ENCODE measurements around the gene PYGL.
"Not testable (repeated sequence)": the region's sequence is repeated elsewhere in the genome, so short reads cannot be mapped to it uniquely, and the experiment has no call there.

The PYGL gene

DNA sequence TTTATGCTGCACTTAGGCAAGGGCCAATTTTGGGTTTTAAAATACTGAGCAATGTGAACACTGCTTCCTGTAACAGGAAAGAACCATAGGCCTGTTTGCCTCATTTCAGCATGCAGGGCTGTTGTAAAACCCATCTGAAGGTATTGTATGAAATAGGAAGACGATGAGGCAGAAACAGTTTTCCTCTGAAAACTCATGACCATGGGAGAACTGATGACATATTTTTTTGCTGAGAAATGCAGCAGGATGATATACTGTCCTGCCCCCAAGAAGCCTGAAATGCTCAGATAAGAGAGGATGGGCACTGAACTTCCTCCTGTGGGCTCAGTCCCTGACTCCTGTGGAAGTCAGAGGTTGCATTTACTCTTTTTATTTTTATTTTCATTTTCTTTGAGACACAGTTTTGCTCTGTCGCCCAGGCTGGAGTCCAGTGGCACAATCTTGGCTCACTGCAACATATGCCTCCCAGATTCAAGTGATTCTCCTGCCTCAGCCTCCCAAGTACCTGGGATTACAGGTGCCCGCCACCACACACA lies 17.4 kb downstream of the PYGL start:
- DNase-seq (ENCODE audit: low read depth): no peak

DNA sequence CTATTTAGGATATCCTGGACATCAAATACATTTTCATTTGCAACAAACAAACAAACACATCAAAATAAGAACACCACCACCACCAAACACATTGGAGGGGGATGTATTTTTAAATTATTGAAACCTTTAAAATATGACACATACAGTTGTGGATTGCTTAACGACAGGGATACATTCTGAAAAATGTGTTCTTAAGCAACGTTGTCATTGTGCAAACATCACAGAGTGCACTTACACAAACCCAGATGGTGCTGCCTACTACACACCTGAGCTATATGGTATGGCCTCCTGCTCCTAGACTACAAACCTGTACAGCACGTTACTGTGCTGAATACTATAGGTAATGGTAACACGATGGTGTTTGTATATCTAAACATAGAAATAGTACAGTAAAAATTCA lies 19.4 kb downstream of the PYGL start:
- DNase-seq (ENCODE audit: low read depth): no peak

DNA sequence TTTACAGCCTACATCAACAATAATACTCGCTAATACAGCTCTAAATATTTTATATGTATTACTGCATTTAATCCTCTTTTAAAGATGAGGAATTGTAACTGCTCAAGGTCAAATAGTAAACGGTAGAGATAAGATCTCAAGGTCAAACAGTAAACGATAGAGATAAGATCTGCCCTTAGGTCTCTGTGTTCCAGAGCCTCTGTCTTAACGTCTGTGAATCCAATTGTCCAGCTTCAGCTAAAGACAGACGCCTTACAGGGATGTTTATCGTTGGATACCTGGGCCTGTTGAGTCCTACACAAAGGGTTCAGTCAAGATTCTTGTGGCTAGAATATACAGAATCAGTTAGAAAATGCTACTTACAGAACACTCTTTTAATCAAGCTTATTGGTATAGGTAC lies 20.0 kb downstream of the PYGL start:
- no peak for DNase-seq (ENCODE audit: low read depth)

DNA sequence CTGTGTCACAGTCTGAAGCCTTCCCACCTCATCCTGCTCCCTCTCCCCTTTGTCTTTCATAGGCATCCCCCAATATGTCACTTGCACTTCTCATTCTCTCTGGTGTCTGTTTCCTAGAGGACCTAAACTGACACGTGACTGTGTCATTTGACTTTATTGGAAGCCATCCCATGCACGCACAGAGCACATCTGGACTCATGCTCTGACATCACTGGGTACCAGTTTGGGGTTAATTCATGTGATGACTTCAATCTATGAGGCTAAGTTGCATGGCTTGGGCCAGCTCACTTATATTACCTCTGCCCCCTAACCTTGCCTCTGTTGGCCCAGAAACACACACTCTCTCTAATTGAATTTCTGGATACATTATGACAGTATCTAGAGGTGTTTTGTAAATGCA lies 21.5 kb downstream of the PYGL start:
- no peak for DNase-seq (ENCODE audit: low read depth)

DNA sequence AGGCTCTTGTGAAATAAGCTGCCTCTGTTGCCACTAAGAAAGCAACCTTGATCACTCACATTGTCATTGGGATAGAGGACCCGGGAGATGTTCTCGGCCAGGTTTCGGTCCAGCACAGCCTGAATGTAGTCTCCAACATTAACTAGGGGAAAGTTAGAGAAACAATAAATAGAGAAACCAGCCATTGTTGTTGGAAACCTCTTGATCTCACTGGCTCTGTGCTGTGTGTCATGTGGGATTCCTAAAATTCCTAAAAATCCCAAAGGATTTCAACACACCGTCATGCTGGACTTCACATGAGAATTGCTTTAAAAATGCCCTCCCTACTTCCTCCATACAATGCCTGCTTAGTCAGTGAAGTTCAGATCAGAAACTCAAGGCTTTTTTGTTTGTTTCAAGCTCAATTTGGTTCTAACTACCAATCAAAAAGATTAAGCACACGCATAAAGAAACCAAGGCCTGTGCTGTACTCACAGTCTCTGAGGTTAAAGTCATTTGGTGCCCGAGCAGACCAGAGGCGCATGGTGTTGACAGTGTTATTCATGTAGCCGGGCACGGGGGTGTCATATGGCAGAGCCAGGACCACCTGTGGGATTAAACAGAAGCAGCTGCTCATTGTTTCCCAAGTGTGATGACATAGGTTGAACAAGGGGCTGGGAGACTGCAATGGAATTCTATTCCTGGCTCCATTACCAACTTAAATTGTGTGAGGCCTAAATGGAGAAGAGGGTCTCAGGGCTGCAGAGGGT lies 23.6 kb downstream of the PYGL start:
- no peak for DNase-seq (ENCODE audit: low read depth)

DNA sequence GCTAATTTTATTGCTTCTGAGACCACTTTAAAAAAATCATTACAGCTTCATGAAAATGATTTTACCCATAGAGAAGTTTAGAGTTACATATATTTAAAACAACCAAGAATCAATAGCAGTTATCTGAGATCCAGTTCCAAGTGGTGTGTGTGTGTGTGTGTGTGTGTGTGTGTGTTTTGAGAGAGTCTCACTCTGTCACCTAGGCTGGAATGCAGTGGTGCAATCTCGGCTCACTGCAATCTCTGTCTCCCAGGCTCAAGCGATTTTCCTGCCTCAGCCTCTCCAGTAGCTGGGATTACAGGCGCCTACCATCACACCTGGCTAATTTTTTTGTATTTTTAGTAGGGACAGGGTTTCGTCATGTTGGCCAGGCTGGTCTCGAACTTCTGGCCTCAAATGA lies 24.8 kb downstream of the PYGL start:
- DNase-seq (ENCODE audit: low read depth): not testable (repeated sequence)

DNA sequence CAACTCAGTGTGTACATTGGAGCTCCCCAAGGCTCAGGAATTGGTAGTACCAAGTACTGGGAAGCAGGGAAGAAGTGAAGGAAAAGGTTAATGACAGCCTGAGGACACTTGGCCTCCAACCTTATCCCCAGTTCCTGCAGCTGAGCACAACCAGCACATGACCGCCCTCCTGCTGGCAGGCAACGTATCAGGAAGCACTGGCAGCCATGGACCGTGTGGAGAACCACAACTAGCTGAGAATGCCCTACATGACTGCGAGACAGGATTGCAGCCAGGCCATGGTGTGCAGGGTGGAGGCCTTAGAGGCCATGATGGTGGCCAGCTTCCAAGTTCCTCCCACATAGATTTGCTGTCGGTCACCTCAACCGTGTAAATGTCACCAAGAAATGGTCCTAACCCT lies 26.8 kb downstream of the PYGL start:
- no peak for DNase-seq (ENCODE audit: low read depth)

DNA sequence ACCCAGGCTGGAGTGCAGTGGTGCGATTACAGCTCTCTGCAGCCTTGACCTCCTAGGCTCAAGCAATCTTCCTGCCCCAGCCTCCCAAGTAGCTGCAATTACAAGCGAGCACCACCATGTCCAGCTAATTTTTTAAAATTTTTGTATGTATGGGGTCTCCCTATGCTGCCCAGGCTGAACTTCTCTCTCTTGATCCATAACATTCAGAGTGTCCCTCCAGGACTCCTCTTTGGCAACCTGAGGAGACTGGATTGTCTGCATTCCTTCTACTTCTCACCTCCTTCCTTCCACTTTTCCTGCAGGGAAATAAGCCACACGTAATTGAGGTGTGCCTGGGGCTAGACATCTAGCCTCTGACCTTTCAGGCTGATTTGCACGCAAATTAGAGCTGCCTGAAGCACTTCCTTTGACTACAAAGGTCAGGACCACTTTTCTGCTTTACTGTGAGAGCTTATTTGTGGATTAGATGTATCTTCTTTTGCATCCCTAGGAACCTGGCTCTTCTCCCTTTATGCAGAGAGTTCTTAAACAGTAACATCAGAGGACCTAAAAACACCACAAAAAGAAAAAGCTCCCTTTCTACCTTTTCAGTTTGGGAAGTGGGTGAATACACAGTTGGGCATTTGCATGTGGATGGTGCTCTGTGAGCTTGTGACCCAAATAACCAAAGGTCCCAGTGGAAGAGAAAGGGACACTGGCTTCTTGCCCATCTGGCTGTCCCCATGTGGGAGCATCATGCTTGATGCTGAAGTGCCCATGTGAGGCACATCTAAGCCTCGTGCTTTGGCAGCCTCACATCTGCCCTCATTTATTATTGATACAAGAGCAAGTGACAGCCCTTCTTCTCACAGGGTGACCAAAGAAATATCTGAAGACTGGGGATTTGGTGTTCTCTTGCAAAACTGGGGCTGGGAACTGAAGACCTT lies 33.5 kb downstream of the PYGL start:
- DNase-seq (ENCODE audit: low read depth): no peak

DNA sequence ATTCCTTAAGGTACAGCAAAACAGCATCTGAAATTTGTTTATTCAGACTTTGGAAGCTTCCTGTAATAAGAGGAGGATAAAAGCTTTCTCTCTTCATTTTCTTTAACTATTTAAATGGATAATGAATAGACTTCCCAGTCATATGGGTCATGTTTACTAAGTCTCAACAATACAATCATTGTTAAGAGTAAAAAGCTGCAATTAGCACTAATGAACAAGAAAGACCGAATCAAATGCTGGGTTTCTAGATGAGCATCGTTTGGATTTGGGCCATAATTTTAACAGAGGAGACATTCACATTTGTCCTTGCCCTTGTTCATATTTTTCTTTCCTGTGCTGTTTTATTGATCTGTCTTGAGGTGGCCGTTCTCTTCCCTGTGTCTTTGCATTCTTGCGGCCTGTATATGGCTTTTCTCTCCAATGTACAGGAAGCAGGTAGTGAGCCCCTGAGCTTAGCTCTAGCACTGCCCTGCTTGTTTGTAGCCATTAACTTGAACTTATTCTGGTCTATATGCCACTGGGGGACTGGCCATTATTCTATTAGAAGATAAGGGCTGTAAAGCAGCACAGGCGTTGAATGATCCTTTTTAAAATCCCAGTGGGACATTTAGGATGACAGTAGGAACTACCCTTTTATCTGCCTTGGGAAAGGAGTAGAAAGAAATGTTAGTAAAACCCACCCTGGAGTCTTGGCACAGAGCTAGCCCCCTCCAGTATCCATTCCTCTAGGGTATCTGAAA lies 37.8 kb downstream of the PYGL start:
- DNase-seq (ENCODE audit: low read depth): no peak

DNA sequence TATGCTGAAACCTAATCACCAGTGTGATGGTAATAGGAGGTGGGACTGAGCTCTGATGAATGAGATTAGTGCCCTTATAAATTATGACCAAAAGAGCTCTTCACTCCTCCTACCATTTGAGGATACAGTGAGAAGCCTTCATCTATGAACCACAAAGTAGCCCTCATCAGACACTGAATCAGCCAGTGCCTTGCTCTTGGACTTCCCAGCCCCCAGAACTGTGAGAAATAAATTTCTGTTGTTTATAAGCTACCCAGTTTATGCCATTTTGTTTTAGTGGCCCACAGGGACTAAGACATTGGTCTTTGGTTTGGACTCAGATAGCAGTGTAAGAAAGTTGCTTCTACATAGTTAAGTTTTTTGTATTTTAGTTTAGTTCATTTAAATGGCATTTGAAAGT lies 39.6 kb downstream of the PYGL start:
- DNase-seq (ENCODE audit: low read depth): no peak

DNA sequence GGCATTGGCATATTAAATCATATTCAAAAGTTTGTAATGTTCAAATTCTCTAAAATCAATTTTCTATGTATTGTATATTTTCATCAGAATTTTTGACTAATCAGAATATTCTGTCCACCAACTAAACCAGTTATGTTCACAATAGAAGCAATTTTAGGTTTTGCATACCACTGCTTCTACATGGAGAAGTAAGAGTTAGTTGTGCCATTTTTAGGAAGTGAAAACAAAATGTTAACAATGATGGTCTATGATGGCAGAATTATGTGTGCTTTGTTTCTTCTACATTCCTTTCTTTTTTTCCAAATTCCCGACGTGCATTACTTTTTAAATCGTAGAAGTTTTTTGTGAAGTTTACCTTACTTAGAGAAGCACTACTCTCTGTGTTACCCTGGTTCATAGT lies 42.9 kb downstream of the PYGL start:
- no peak for DNase-seq (ENCODE audit: low read depth)

DNA sequence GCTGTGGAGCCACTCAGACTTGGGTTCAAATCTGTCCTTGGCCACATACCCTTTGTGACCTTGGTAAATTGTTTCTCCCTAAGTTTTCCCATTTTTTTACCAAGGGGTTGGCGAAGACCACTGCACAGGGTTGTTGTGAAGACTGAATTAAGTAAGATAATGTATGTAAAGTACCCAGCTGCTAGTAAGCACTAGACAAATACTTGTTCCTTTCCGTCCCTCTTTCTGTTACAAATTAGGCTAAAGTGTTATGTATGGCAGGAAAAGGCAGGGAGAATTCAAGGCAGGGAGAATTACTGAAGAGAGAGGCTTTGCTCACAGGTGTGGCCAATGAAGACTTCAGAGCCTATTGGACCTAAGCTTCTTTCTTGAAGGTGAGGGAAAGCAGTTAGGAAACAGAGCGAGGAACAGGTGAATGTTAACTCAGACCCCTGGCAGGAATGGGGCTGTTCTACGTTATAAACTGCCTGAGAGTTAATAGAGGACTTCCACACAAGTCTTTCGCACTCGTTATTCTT lies 46.6 kb downstream of the PYGL start:
- no peak for DNase-seq (ENCODE audit: low read depth)

DNA sequence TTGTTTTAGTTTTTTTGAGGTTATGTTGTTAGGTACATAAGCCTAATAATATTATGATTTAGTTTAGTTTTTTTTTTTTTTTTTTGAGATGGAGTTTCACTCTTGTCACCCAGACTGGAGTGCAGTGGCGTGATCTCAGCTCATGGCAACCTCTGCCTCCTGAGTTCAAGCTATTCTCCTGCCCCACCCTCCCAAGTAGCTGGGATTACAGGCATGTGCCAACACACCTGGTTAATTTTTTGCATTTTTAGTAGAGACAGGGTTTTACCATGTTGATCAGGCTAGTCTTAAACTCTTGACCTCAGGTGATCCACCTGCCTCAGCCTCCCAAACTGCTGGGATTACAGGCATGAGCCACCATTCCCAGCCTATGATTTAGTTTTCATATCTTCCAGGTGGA lies 47.3 kb downstream of the PYGL start:
- not testable (repeated sequence) for DNase-seq (ENCODE audit: low read depth)

DNA sequence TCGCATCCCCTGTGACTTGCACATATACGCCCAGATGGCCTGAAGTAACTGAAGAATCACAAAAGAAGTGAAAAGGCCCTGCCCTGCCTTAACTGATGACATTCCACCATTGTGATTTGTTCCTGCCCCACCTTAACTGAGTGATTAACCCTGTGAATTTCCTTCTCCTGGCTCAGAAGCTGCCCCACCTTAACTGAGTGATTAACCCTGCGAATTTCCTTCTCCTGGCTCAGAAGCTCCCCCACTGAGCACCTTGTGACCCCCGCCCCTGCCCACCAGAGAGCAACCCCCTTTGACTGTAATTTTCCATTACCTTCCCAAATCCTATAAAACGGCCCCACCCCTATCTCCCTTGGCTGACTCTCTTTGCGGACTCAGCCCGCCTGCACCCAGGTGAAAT lies 47.9 kb downstream of the PYGL start:
- DNase-seq (ENCODE audit: low read depth): not testable (repeated sequence)

DNA sequence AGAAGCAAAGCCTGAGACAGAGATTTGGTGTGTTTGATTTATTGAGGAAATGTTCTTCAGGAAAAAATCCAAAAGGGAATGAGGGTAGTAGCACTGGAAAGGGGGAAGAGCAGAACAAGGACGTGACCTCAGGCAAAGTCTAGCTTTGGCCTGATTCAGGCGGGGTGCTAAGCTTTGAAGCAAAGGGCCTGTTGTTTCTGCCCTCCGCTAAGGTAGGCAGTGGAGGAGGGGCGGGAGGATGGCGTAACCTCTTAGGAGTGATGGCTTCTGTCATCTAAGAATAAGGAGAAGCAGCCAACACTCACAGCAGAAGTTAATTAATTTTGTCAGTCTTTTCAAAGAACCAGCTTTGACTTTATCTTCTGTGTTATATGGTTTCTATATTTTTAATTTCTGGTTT lies 52.0 kb downstream of the PYGL start:
- DNase-seq (ENCODE audit: low read depth): no peak

DNA sequence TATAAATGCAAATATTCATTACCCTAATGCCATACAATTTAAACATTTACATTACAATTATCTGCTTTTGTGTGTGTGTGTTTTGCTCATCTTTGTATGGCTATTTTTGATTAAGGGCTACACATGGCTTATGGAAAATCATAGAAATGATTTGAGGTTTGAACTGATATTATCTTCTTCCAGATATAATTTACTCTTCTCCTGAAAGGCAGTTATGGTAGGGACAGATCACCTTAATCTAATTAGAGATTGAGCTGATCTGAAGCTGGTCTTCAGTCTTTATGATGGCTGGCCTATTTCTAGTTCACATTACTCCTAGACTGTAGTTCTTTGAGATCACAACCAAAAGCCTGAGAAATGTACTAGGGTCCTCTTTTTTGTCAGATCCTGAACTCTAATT lies 56.8 kb downstream of the PYGL start:
- DNase-seq (ENCODE audit: low read depth): no peak

DNA sequence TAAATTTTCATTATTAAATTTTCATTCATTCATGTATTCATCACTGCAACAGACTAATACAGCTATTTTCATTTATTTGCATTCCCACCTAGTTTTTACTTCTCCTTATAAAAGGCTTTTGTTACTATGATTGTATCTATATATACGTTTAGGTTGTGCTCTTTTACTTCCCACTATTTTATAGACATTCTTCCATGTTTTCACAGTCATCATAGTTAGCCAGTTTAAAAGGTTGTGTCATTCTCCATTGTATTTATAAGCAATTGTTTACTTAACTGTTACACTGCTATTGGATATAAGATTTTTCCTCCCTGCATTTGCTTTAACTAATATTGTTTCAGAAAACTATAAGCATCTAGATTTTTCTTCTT lies 60.5 kb downstream of the PYGL start:
- DNase-seq (ENCODE audit: low read depth): no peak

DNA sequence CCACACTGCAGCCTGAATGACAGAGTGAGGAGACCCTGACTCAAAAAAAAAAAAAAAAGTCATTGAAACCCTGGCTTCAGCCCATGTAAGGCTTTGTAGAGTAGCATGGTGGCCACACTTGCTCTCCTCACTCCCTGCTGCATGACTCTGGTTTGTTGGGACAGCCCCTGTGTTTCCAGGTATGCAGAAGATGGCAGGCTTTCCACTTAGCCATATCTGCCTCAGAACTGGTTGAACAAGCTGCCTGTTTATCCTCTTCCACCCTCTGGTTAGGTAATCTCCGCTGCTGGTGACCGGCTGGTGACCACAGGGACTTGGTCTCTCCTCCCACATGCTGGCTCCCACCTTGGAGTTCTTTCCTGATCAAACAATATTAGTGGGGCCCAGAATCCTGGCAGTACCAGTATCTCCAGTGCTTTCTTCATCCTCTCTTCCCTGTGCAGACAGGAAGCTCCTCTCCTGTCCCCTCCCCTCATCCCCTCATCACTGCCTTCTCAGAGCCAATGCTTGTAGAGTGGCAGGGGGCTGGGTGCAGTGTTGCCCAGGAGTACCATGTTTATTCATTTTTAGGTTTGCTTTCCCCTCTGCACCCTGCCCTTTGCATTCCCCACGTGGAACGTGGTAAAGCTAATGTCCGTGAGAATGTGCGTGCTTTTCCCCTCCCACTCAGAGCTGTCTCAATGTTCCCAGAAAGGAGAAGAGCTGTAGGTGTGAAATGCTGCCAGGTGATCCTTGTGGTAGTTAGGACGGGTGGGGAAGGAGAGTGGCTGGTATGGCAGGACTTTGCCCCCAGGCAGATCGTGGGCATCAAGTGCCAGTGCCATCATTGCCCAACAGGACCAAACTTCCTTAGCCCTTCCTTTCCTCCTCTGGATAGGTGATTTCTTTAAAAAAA lies 61.1 kb downstream of the PYGL start:
- no peak for DNase-seq (ENCODE audit: low read depth)

DNA sequence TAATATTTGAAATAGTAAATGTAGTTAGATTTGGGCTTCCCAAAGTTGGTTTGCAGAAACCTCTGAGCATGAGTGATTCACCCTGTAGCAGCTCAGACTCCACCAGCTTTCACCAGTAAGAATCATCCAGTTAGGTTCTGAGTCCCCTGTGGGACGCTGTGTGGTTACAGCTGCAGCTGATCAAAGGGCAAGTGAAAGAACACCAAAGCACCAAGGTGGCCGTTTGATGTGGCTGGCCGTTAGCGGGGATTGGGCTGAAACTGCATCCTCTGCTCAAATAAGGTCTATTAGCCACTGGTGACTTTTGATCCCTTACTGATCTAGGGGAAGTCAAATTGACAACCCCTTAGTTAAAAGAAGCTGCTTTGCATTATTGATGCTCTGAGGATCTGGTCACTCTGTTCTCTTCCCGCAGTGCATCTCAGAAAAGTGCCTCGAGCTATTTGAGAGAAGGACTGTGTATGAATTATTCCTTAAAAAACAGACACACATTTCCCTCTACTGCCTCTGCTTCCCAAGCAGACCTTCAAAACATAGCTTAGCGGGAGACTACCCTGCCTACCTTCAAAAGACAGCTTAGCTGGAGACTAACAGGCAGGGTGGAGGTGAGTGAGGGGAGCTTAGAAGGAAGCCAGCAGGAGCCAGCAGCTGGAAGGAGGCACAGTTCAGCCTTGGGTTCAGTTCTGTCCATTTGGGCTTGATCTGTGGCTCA lies 68.8 kb downstream of the PYGL start:
- no peak for DNase-seq (ENCODE audit: low read depth)

DNA sequence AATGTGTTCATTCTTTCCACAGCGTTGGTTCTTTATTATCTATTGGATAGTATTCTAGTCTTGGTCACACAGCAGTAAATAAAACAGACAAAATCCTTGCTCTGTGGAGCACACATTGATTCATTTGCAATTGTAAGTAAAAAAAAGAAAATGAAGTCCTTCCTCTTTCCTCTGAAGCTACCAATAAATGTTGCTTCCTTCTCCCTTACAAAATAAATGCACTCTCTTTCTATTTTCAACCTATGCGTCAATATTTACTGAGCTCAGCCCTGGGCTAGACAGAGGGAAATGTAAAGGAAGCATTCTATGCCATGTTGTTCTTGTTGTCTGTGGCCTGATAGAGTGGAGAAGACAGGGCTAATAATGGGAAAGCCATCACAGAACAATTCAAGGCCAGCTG lies 69.5 kb downstream of the PYGL start:
- no peak for DNase-seq (ENCODE audit: low read depth)
